GM12878 (cell line): ENCODE measurements around the gene PHAF1.

Source experiments
- JUND ChIP-seq: IDR thresholded peaks from 2 replicates; pipeline ENCODE4 v1.6.1; 2012; ENCODE audit warnings: low read depth, mild to moderate bottlenecking, low read length, improper control_type of control experiment, moderate library complexity
- NBN ChIP-seq: fragments of 450-650 bp; IDR thresholded peaks from 2 replicates; pipeline ENCODE4 v1.6.1; 2016
- POLR2AphosphoS2 ChIP-seq: IDR thresholded peaks from 2 replicates; pipeline ENCODE4 v1.6.1; 2011; ENCODE audit warnings: low read depth, mild to moderate bottlenecking, low read length, improper control_type of control experiment, moderate library complexity
- TAF1 ChIP-seq: IDR thresholded peaks from 2 replicates; pipeline ENCODE4 v1.6.1; 2011; ENCODE audit warnings: mild to moderate bottlenecking, low read depth, low read length, borderline replicate concordance
- TF ChIP-seq, protein P1 (sequence below): fragments of 450-650 bp; formaldehyde crosslinking; IDR thresholded peaks from 2 replicates; pipeline ENCODE4 v1.5.0; 2022; ENCODE audit warnings: mild to moderate bottlenecking, missing genetic modification characterization
- TF ChIP-seq, protein P2 (sequence below), 3 experiments: IDR thresholded peaks in 2 of 3; conservative IDR thresholded peaks in 1 of 3; 2 replicates each; pipeline ENCODE4 v1.5.1; 2011; ENCODE audit warnings: low read depth in 3 of 3, low read length in 3 of 3, mild to moderate bottlenecking in 3 of 3, control low read depth in 2 of 3, moderate library complexity in 2 of 3, inconsistent platforms in 1 of 3, mixed read lengths in 1 of 3; ENCODE audit not compliant: control insufficient read depth in 2 of 3, insufficient read depth in 1 of 3; ENCODE audit errors: extremely low read depth in 1 of 3
- TF ChIP-seq, protein P3 (sequence below): IDR thresholded peaks from 2 replicates; pipeline ENCODE4 v1.6.1; 2011; ENCODE audit warnings: low read depth, low read length, improper control_type of control experiment, borderline replicate concordance

DNA sequence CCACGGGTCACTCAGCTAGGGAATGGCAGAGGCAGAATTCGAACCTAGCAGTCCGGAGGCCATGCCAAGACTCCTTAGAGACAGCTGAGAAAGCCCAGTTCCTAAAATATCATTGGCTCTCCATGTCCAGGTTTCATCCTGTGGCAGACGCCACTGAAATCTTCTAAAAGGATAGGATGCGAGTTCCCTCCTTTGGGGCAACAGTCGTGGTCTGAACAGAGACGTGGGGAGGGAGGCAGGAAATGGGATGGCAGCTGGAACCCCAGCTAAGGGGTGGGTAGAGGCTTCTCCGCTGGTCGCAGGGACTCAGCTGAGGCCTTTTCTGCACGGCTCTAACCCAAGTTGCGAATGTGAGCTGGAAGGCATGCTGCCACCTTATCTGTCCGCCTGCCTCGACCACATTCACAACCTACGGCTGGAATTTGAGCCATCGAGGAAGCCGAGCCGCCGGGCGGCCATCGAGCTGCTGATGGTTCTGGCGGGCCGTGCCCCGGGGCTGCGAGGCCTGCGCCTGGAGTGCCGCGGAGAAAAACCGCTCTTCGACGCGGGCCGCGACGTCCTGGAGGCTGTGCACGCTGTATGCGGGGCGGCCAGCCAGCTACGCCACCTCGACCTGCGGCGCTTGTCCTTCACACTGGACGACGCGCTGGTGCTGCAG is 52.9 kb downstream of the PHAF1 start:
- TF ChIP-seq, protein P1, sequence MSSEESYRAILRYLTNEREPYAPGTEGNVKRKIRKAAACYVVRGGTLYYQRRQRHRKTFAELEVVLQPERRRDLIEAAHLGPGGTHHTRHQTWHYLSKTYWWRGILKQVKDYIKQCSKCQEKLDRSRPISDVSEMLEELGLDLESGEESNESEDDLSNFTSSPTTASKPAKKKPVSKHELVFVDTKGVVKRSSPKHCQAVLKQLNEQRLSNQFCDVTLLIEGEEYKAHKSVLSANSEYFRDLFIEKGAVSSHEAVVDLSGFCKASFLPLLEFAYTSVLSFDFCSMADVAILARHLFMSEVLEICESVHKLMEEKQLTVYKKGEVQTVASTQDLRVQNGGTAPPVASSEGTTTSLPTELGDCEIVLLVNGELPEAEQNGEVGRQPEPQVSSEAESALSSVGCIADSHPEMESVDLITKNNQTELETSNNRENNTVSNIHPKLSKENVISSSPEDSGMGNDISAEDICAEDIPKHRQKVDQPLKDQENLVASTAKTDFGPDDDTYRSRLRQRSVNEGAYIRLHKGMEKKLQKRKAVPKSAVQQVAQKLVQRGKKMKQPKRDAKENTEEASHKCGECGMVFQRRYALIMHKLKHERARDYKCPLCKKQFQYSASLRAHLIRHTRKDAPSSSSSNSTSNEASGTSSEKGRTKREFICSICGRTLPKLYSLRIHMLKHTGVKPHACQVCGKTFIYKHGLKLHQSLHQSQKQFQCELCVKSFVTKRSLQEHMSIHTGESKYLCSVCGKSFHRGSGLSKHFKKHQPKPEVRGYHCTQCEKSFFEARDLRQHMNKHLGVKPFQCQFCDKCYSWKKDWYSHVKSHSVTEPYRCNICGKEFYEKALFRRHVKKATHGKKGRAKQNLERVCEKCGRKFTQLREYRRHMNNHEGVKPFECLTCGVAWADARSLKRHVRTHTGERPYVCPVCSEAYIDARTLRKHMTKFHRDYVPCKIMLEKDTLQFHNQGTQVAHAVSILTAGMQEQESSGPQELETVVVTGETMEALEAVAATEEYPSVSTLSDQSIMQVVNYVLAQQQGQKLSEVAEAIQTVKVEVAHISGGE (CRISPR knock-in tag), result no peak
- TF ChIP-seq NBN (no peak), JUND (no peak), TAF1 (no peak), POLR2AphosphoS2 (no peak)
- TF ChIP-seq, protein P2, sequence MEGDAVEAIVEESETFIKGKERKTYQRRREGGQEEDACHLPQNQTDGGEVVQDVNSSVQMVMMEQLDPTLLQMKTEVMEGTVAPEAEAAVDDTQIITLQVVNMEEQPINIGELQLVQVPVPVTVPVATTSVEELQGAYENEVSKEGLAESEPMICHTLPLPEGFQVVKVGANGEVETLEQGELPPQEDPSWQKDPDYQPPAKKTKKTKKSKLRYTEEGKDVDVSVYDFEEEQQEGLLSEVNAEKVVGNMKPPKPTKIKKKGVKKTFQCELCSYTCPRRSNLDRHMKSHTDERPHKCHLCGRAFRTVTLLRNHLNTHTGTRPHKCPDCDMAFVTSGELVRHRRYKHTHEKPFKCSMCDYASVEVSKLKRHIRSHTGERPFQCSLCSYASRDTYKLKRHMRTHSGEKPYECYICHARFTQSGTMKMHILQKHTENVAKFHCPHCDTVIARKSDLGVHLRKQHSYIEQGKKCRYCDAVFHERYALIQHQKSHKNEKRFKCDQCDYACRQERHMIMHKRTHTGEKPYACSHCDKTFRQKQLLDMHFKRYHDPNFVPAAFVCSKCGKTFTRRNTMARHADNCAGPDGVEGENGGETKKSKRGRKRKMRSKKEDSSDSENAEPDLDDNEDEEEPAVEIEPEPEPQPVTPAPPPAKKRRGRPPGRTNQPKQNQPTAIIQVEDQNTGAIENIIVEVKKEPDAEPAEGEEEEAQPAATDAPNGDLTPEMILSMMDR (IDR thresholded peaks at IDR 0.05 in 2 of 3, conservative IDR thresholded peaks at IDR 0.05 in 1 of 3; ENCODE audit: control insufficient read depth in 2 of 3, extremely low read depth in 1 of 3, insufficient read depth in 1 of 3, low read depth in 3 of 3, low read length in 3 of 3), result no peak
- TF ChIP-seq, protein P3, sequence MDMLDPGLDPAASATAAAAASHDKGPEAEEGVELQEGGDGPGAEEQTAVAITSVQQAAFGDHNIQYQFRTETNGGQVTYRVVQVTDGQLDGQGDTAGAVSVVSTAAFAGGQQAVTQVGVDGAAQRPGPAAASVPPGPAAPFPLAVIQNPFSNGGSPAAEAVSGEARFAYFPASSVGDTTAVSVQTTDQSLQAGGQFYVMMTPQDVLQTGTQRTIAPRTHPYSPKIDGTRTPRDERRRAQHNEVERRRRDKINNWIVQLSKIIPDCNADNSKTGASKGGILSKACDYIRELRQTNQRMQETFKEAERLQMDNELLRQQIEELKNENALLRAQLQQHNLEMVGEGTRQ, result no peak
